ENCODE results near the gene TANC1.

GRCh38 chr2:159160412-159160811 lies 192.0 kb downstream of the TANC1 start:
- TF ChIP-seq POLR2A (IDR thresholded peaks at IDR 0.05; ENCODE audit: low read length) (no peak), GATA1 (IDR thresholded peaks at IDR 0.05; ENCODE audit: low read depth, low read length) (no peak)

Data from erythroblast (primary cell).